Testis (tissue), 3 donors: ENCODE results near the gene MYL7. TPM values are rescaled to one million over a fixed set of nuclear protein-coding genes. Genes with fewer than 3 reads are reported as not detected.

Experiments
- DNase-seq: peaks from one replicate; pipeline ENCODE4 v3.0.0-alpha.2; 2019
- H3K27ac ChIP-seq, 2 donors: fragments of 200-600 bp; sonication (generic); one replicate each; pipeline ENCODE4 v1.5.1; 2019
- H3K27me3 ChIP-seq: fragments of 200-600 bp; sonication (generic); one replicate; pipeline ENCODE4 v1.5.1; 2019
- H3K36me3 ChIP-seq: fragments of 200-600 bp; sonication (generic); one replicate; pipeline ENCODE4 v1.5.1; 2017; ENCODE audit warnings: low read depth; ENCODE audit errors: missing control alignments
- H3K4me1 ChIP-seq: fragments of 200-600 bp; sonication (generic); one replicate; pipeline ENCODE4 v1.5.1; 2019
- H3K4me3 ChIP-seq, 2 donors: fragments of 200-600 bp; sonication (generic); one replicate each; pipeline ENCODE4 v1.5.1; 2017 to 2019
- H3K9me3 ChIP-seq: fragments of 200-600 bp; sonication (generic); one replicate; pipeline ENCODE4 v1.5.1; 2017
- CTCF ChIP-seq, 3 experiments: fragments of 450-650 bp in 2 of 3; fragments of 200-600 bp in 1 of 3; sonication (generic) in 1 of 3; IDR thresholded peaks; one replicate each; pipeline ENCODE4 v1.5.1; 2016 to 2019; ENCODE audit warnings: antibody characterized with exemption in 3 of 3, mild to moderate bottlenecking in 2 of 3, moderate library complexity in 1 of 3
- POLR2A ChIP-seq: fragments of 450-650 bp; IDR thresholded peaks from one replicate; pipeline ENCODE4 v1.6.1; 2017; ENCODE audit warnings: antibody characterized with exemption, mild to moderate bottlenecking, moderate library complexity
- WGBS, 2 donors: methylation state at CpG; one replicate each; pipeline ENCODE4 v1.1.5; 2018; 5-methylcytosine and 5-hydroxymethylcytosine counted together
- intact Hi-C: fragments of 100-400 bp; cut with DNase I; formaldehyde crosslinking; loops from one replicate; pipeline ENCODE4 v1.15.1; 2023; ENCODE audit warnings: low total_unique reads
- polyA plus RNA-seq: library from polyadenylated mRNA; stranded (reverse); fragments of 350-450 nt; fragmentation: Illumina TruSeq; extraction: RNeasy Lipid Tissue Mini Kit (QIAGEN cat#74804); gene quantifications from one replicate; pipeline ENCODE4 v1.2.3, GENCODE V29; 2014; ENCODE audit warnings: low read depth, low replicate concordance; ENCODE audit not compliant: insufficient read depth
- total RNA-seq, 2 donors: library from RNA; depleted of rRNA; stranded (reverse); fragments of >200 nt; gene quantifications; one replicate each; pipeline ENCODE4 v1.2.3, GENCODE V29; 2016

The MYL7 gene
- total and polyA plus RNA-seq, 3 donors from 2014 or later = 1.5 to 1.7 TPM; not detected in 1

GRCh38 chr7:44154703-44155102 is 13.6 kb upstream of the MYL7 start:
- no peaks in the 10 kb centered on the region for H3K9me3 ChIP-seq
- no peak for DNase-seq
- no peaks in the 10 kb centered on the region for H3K27me3 ChIP-seq
- 89 to 93% methylated on average over 3 of the region's 3 CpGs for WGBS, 2 donors
- no peak overlapping the region for H3K27ac ChIP-seq
- H3K4me3 ChIP-seq = no peak overlapping the region
- intact Hi-C loops = no loop called here
- TF ChIP-seq POLR2A (no peak), CTCF (IDR thresholded peaks at IDR 0.05) (no peak)
- no peaks in the 10 kb centered on the region for H3K36me3 ChIP-seq
- no peaks in the 10 kb centered on the region for H3K4me1 ChIP-seq

GRCh38 chr7:44153948-44154335 is 12.8 kb upstream of the MYL7 start:
- WGBS, 2 donors = 84 to 95% methylated on average over 5 of the region's 5 CpGs

GRCh38 chr7:44152971-44153947 is 12.1 kb upstream of the MYL7 start:
- no peaks in the 10 kb centered on the region for H3K27me3 ChIP-seq
- no peaks in the 10 kb centered on the region for H3K4me1 ChIP-seq
- 77 to 90% methylated on average over 12 to 22 of the region's 22 CpGs for WGBS, 2 donors
- H3K36me3 ChIP-seq = no peaks in the 10 kb centered on the region
- no peaks in the 10 kb centered on the region for H3K9me3 ChIP-seq
- H3K27ac ChIP-seq = no peak overlapping the region
- no peak for DNase-seq
- intact Hi-C loops = no loop called here
- TF ChIP-seq POLR2A (no peak), CTCF (IDR thresholded peaks at IDR 0.05) (no peak)
- no peak overlapping the region for H3K4me3 ChIP-seq

More at GRCh38 chr7:44153948-44154335, 12.8 kb upstream of the MYL7 start:
- Histone ChIP-seq H3K27me3 (no peaks in the 10 kb centered on the region), H3K4me1 (no peaks in the 10 kb centered on the region), H3K4me3 (no peak overlapping the region), H3K27ac (no peak overlapping the region), H3K36me3 (no peaks in the 10 kb centered on the region), H3K9me3 (no peaks in the 10 kb centered on the region)
- intact Hi-C loops = no loop called here
- no peak for DNase-seq
- no peak for TF ChIP-seq POLR2A
- no peak for TF ChIP-seq CTCF (IDR thresholded peaks at IDR 0.05)

GRCh38 chr7:44151956-44152355 is 10.8 kb upstream of the MYL7 start:
- DNase-seq = no peak
- Histone ChIP-seq H3K27ac (no peak overlapping the region), H3K27me3 (no peaks in the 10 kb centered on the region), H3K4me3 (no peak overlapping the region), H3K4me1 (no peaks in the 10 kb centered on the region), H3K9me3 (no peaks in the 10 kb centered on the region), H3K36me3 (no peaks in the 10 kb centered on the region)
- WGBS, 2 donors = 95% methylated on average over 9 of the region's 9 CpGs
- TF ChIP-seq CTCF (IDR thresholded peaks at IDR 0.05) (no peak), POLR2A (no peak)
- intact Hi-C loops = no loop called here
